ENCODE results near the gene TRIM36.

Gene TRIM36

GRCh38 chr5:115166744-115167393, 2.8 kb downstream of the TRIM36 start:
- no peak for DNase-seq (ENCODE audit: low read depth in 3 of 3)

- no peak for DNase-seq (ENCODE audit: low read depth in 3 of 3)
Observed at GRCh38 chr5:115165790-115166189, 3.9 kb downstream of the TRIM36 start.

- no peak for DNase-seq (ENCODE audit: low read depth in 3 of 3)
Observed at GRCh38 chr5:115160975-115161475, 8.7 kb downstream of the TRIM36 start.

- no peak for DNase-seq (ENCODE audit: low read depth in 3 of 3)
Observed at GRCh38 chr5:115151208-115151805, 18.4 kb downstream of the TRIM36 start.

GRCh38 chr5:115150512-115150911, 19.2 kb downstream of the TRIM36 start:
- no peak for DNase-seq (ENCODE audit: low read depth in 3 of 3)

GRCh38 chr5:115147052-115147451, 22.7 kb downstream of the TRIM36 start:
- DNase-seq (ENCODE audit: low read depth in 3 of 3): no peak

GRCh38 chr5:115136294-115136693, 33.4 kb downstream of the TRIM36 start:
- no peak for DNase-seq (ENCODE audit: low read depth in 3 of 3)

GRCh38 chr5:115132465-115132864, 37.2 kb downstream of the TRIM36 start:
- DNase-seq (ENCODE audit: low read depth in 3 of 3): no peak

- no peak for DNase-seq (ENCODE audit: low read depth in 3 of 3)
Observed at GRCh38 chr5:115126303-115126702, 43.4 kb downstream of the TRIM36 start.

- no peak for DNase-seq (ENCODE audit: low read depth in 3 of 3)
Observed at GRCh38 chr5:115124741-115125140, 45.0 kb downstream of the TRIM36 start.

- DNase-seq (ENCODE audit: low read depth in 3 of 3): no peak
Observed at GRCh38 chr5:115116001-115116400, 53.7 kb downstream of the TRIM36 start.

- DNase-seq (ENCODE audit: low read depth in 3 of 3): no peak
Observed at GRCh38 chr5:115109840-115110239, 59.9 kb downstream of the TRIM36 start.

- no peak for DNase-seq (ENCODE audit: low read depth in 3 of 3)
Observed at GRCh38 chr5:115109356-115109755, 60.4 kb downstream of the TRIM36 start.

- no peak for DNase-seq (ENCODE audit: low read depth in 3 of 3)
Observed at GRCh38 chr5:115100319-115100955, 69.3 kb downstream of the TRIM36 start.

GRCh38 chr5:115098041-115098702, 71.5 kb downstream of the TRIM36 start:
- DNase-seq (ENCODE audit: low read depth in 3 of 3): peak in 1 of 3 experiments; percentile 4

GRCh38 chr5:115097236-115097635, 72.5 kb downstream of the TRIM36 start:
- no peak for DNase-seq (ENCODE audit: low read depth in 3 of 3)

GRCh38 chr5:115096034-115096769, 73.5 kb downstream of the TRIM36 start:
- DNase-seq (ENCODE audit: low read depth in 3 of 3): no peak

- DNase-seq (ENCODE audit: low read depth in 3 of 3): no peak
Observed at GRCh38 chr5:115087951-115088350, 81.8 kb downstream of the TRIM36 start.

- DNase-seq (ENCODE audit: low read depth in 3 of 3): no peak
Observed at GRCh38 chr5:115086473-115086872, 83.2 kb downstream of the TRIM36 start.

- DNase-seq (ENCODE audit: low read depth in 3 of 3): no peak
Observed at GRCh38 chr5:115084246-115084793, 85.4 kb downstream of the TRIM36 start.

- no peak for DNase-seq (ENCODE audit: low read depth in 3 of 3)
Observed at GRCh38 chr5:115079924-115080623, 89.6 kb downstream of the TRIM36 start.
